ENCODE data around the gene MICAL3.

DNA sequence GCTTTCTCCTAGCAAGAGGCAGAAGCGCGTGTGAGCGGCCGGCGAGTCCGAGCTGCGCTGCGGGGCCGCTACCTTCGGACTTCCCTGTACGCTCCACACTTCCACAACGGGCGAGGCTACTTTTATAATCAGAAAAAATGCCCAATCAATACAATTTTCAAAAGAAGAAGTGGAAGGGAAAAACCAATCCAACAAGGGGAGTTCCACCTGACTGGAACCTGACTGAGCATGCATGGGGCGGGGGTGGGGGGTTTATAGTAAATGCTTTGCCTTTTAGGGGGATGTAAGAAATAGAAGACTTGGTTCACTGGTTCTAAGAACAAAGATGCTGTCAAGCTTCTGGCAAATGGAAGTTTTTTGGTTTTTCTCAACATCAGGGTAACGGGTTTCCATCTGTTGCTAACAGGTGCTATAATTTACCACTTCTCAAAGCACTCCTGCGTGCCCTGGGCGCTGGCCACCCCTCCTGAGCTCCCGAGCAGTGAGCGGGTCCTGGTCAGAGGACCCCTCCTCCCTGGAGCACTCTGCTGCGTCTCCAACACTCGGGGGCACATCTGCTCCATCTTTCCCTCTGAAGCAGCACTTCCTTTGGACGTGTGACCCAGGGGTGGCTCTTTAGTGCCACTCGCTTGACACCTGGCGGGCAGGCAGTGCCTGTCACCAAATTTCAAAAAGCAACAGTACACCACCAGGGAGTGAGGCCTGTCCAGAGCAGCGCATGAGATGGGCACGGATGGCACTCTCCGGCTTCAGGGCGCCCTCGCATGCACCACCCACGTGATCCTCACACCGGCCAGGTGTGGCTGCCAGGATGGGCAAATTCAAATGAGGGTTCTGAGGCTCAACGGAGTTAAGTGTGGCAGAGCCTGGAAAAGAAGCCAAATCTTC, 228.5 kb downstream of the MICAL3 start:
- TF ChIP-seq, protein P1, sequence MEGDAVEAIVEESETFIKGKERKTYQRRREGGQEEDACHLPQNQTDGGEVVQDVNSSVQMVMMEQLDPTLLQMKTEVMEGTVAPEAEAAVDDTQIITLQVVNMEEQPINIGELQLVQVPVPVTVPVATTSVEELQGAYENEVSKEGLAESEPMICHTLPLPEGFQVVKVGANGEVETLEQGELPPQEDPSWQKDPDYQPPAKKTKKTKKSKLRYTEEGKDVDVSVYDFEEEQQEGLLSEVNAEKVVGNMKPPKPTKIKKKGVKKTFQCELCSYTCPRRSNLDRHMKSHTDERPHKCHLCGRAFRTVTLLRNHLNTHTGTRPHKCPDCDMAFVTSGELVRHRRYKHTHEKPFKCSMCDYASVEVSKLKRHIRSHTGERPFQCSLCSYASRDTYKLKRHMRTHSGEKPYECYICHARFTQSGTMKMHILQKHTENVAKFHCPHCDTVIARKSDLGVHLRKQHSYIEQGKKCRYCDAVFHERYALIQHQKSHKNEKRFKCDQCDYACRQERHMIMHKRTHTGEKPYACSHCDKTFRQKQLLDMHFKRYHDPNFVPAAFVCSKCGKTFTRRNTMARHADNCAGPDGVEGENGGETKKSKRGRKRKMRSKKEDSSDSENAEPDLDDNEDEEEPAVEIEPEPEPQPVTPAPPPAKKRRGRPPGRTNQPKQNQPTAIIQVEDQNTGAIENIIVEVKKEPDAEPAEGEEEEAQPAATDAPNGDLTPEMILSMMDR (IDR thresholded peaks at IDR 0.05), result no peak
- TF ChIP-seq EP300 (IDR thresholded peaks at IDR 0.05) (no peak), POLR2A (IDR thresholded peaks at IDR 0.05) (no peak)

Measured in suprapubic skin (tissue), 3 donors.